Esophagus muscularis mucosa (tissue), 4 donors: ENCODE results near the gene PRKAR1A. TPM values are rescaled to one million over a fixed set of nuclear protein-coding genes. Genes with fewer than 3 reads are reported as not detected.

ENCODE experiments used
- DNase-seq: peaks from one replicate; pipeline ENCODE4 v3.0.0-alpha.2; 2017; ENCODE audit errors: extremely low spot score
- H3K27ac ChIP-seq, 4 donors: fragments of 200-600 bp; sonication (generic); replicated peaks in 1 of 4; 1 replicate in 3 of 4; 2 replicates in 1 of 4; pipeline ENCODE4 v1.5.1; 2016 to 2019; ENCODE audit warnings: mild to moderate bottlenecking in 1 of 4
- H3K27me3 ChIP-seq, 4 donors: fragments of 200-600 bp; sonication (generic); one replicate each; pipeline versions ENCODE4 v1.5.1 to v1.6.0; 2016 to 2019
- H3K36me3 ChIP-seq, 4 donors: fragments of 200-600 bp; sonication (generic); one replicate each; pipeline ENCODE4 v1.5.1; 2016 to 2019
- H3K4me1 ChIP-seq, 4 donors: fragments of 200-600 bp; sonication (generic); one replicate each; pipeline ENCODE4 v1.5.1; 2016 to 2019
- H3K4me3 ChIP-seq, 4 donors: fragments of 200-600 bp; sonication (generic); 1 replicate in 2 of 4; 2 replicates in 2 of 4; pipeline ENCODE4 v1.5.1; 2016 to 2019; ENCODE audit warnings: mild to moderate bottlenecking in 4 of 4, moderate library complexity in 1 of 4
- H3K9me3 ChIP-seq, 4 donors: fragments of 200-600 bp; sonication (generic); 1 replicate in 3 of 4; 2 replicates in 1 of 4; pipeline ENCODE4 v1.5.1; 2016 to 2019
- CTCF ChIP-seq, 3 experiments: fragments of 200-600 bp in 2 of 3; fragments of 450-650 bp in 1 of 3; sonication (generic) in 2 of 3; IDR thresholded peaks; one replicate each; pipeline ENCODE4 v1.5.1; 2017 to 2019; ENCODE audit warnings: antibody characterized with exemption in 3 of 3, mild to moderate bottlenecking in 2 of 3, moderate library complexity in 1 of 3
- EP300 ChIP-seq: sonication (generic); formaldehyde crosslinking; IDR thresholded peaks from one replicate; pipeline ENCODE4 v1.6.1; 2017; ENCODE audit warnings: antibody characterized with exemption
- POLR2A ChIP-seq: fragments of 450-650 bp; IDR thresholded peaks from one replicate; pipeline ENCODE4 v1.6.1; 2017; ENCODE audit warnings: antibody characterized with exemption, moderate library complexity, mild to moderate bottlenecking, low read depth
- POLR2AphosphoS5 ChIP-seq, 2 donors: sonication (generic); formaldehyde crosslinking; IDR thresholded peaks; one replicate each; pipeline ENCODE4 v1.6.1; 2017; ENCODE audit warnings: antibody characterized with exemption in 2 of 2
- WGBS: methylation state at CpG from one replicate; pipeline ENCODE4 v1.1.5; 2018; 5-methylcytosine and 5-hydroxymethylcytosine counted together
- intact Hi-C: fragments of 100-400 bp; cut with DNase I; formaldehyde crosslinking; loops from one replicate; pipeline ENCODE4 v1.15.1; 2023
- total RNA-seq, 4 donors: library from RNA; depleted of rRNA; stranded (reverse); fragments of >200 nt; gene quantifications; one replicate each; pipeline versions ENCODE4 v1.1.0 to v1.2.1, GENCODE V29; 2016

PRKAR1A gene
- total RNA-seq, 4 donors from 2014 or later: 179 to 311 (median 219) TPM

- H3K27me3 ChIP-seq: no peaks in the 10 kb centered on the region
- no peak for DNase-seq
- peaks cover 0 to 18% (median 0%) of the 10 kb centered on the region in 4 donors for H3K36me3 ChIP-seq
- no peak for TF ChIP-seq CTCF (IDR thresholded peaks at IDR 0.05)
- H3K27ac ChIP-seq: no peak overlapping the region
- H3K9me3 ChIP-seq: no peaks in the 10 kb centered on the region
- no peak overlapping the region for H3K4me3 ChIP-seq
- intact Hi-C loops: no loop called here
- WGBS: 93% methylated on average over 4 of the region's 4 CpGs
- H3K4me1 ChIP-seq: peaks cover 0 to 9% (median 1%) of the 10 kb centered on the region in 4 donors
These were observed 44.3 kb downstream of the PRKAR1A start for GRCh38 chr17:68556551-68556950.

- no peak overlapping the region for H3K27ac ChIP-seq
- DNase-seq: no peak
- TF ChIP-seq EP300 (no peak), POLR2AphosphoS5 (IDR thresholded peaks at IDR 0.05) (no peak), CTCF (IDR thresholded peaks at IDR 0.05) (no peak), POLR2A (no peak)
- H3K4me1 ChIP-seq: peaks cover 0 to 11% (median 3%) of the 10 kb centered on the region in 4 donors
- no peaks in the 10 kb centered on the region for H3K9me3 ChIP-seq
- H3K4me3 ChIP-seq: no peak overlapping the region
- intact Hi-C loops: no loop called here
- peaks cover 0 to 14% (median 0%) of the 10 kb centered on the region in 4 donors for H3K36me3 ChIP-seq
- 17% methylated on average over 1 of the region's 1 CpG for WGBS
- H3K27me3 ChIP-seq: no peaks in the 10 kb centered on the region
These were observed 47.1 kb downstream of the PRKAR1A start for GRCh38 chr17:68559316-68559715.

- Histone ChIP-seq H3K36me3 (no peaks in the 10 kb centered on the region), H3K27ac (no peak overlapping the region), H3K4me1 (peaks cover 0 to 11% (median 3%) of the 10 kb centered on the region in 4 donors), H3K27me3 (no peaks in the 10 kb centered on the region), H3K9me3 (no peaks in the 10 kb centered on the region), H3K4me3 (no peak overlapping the region)
- intact Hi-C loops: no loop called here
- no peak for TF ChIP-seq POLR2A
- no peak for TF ChIP-seq EP300
- no peak for TF ChIP-seq CTCF (IDR thresholded peaks at IDR 0.05)
- TF ChIP-seq POLR2AphosphoS5 (IDR thresholded peaks at IDR 0.05): no peak
- DNase-seq: no peak
- 45% methylated on average over 3 of the region's 3 CpGs for WGBS
These were observed 48.9 kb downstream of the PRKAR1A start for GRCh38 chr17:68560966-68561720.

- no peak for DNase-seq
- Histone ChIP-seq H3K4me1 (peaks cover 0 to 16% (median 6%) of the 10 kb centered on the region in 4 donors), H3K36me3 (no peaks in the 10 kb centered on the region), H3K9me3 (no peaks in the 10 kb centered on the region), H3K4me3 (no peak overlapping the region), H3K27ac (no peak overlapping the region), H3K27me3 (no peaks in the 10 kb centered on the region)
- TF ChIP-seq EP300 (no peak), POLR2A (no peak), CTCF (IDR thresholded peaks at IDR 0.05) (no peak), POLR2AphosphoS5 (IDR thresholded peaks at IDR 0.05) (no peak)
- intact Hi-C loops: no loop called here
- 90% methylated on average over 4 of the region's 4 CpGs for WGBS
These were observed 50.5 kb downstream of the PRKAR1A start for GRCh38 chr17:68562736-68563135.
